Mesenteric fat pad (tissue), 1 donor: Measurements from ENCODE around the gene IL32. TPM values are rescaled to one million over a fixed set of nuclear protein-coding genes. Genes with fewer than 3 reads are reported as not detected.
"Not testable (repeated sequence)": the region's sequence is repeated elsewhere in the genome, so short reads cannot be mapped to it uniquely, and the experiment has no call there.

Experiments
- DNase-seq: peaks from one replicate; pipeline ENCODE4 v3.0.0-alpha.2; 2020; ENCODE audit warnings: low spot score
- total RNA-seq: library from RNA; stranded (reverse); fragmentation: NEBNext Ultra II Directional; extraction: Animal tissue kit (Norgen Biotek cat#: 25700); gene quantifications from one replicate; pipeline ENCODE4 v1.2.1, GENCODE V29; 2021
- donor health status: DM: yes; HTN: yes; CAD: no.

IL32 gene
- total RNA-seq, 1 donor from 2014 or later: 36.0 TPM

GRCh38 chr16:3051009-3051408 is 14.4 kb upstream of the IL32 start:
- no peak for DNase-seq

GRCh38 chr16:3051494-3051893 is 13.9 kb upstream of the IL32 start:
- no peak for DNase-seq

- not testable (repeated sequence) for DNase-seq
These were observed 12.7 kb upstream of the IL32 start for GRCh38 chr16:3052571-3053329.

GRCh38 chr16:3053330-3053710 is 12.1 kb upstream of the IL32 start:
- not testable (repeated sequence) for DNase-seq

GRCh38 chr16:3054965-3055733 is 10.3 kb upstream of the IL32 start:
- DNase-seq: no peak

- DNase-seq: not testable (repeated sequence)
These were observed 9.7 kb upstream of the IL32 start for GRCh38 chr16:3055734-3056115.

DNA sequence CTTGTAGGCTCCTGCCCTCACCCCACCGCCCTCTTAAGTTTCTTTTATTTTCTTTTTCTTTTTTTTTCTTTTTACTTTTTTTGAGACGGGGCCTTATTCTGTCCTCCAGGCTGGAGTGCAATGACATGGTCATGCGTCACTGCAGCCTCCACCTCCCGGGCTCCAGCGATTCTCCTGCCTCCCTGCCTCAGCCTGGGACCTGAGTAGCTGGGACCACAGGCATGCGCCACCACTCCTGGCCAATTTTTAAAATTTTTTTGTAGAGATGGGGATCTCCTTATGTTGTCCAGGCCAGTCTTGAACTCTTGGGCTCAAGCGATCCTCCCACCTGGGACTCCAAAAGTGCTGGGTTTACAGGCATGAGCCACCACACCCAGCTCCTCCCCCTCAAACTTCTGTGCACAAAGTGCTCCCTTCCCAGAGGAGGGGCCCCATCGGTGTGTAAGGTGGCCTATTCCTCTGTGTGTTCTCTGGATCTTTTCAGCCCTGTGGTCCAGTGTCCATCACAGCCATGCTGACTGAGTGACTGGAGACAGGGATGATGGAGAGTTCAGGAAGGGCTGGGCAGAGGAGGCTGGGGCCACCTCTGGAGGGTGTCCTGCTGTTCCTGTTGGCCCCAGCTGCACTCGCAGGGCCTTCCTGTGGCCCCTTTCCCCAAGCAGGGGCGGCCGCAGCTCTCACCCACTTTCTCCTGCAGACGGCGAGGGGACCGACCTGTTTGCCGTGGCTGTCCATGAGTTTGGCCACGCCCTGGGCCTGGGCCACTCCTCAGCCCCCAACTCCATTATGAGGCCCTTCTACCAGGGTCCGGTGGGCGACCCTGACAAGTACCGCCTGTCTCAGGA is 8.9 kb upstream of the IL32 start:
- no peak for DNase-seq

GRCh38 chr16:3057181-3058138 is 8.0 kb upstream of the IL32 start:
- DNase-seq: no peak

GRCh38 chr16:3058139-3059030 is 7.1 kb upstream of the IL32 start:
- no peak for DNase-seq

DNA sequence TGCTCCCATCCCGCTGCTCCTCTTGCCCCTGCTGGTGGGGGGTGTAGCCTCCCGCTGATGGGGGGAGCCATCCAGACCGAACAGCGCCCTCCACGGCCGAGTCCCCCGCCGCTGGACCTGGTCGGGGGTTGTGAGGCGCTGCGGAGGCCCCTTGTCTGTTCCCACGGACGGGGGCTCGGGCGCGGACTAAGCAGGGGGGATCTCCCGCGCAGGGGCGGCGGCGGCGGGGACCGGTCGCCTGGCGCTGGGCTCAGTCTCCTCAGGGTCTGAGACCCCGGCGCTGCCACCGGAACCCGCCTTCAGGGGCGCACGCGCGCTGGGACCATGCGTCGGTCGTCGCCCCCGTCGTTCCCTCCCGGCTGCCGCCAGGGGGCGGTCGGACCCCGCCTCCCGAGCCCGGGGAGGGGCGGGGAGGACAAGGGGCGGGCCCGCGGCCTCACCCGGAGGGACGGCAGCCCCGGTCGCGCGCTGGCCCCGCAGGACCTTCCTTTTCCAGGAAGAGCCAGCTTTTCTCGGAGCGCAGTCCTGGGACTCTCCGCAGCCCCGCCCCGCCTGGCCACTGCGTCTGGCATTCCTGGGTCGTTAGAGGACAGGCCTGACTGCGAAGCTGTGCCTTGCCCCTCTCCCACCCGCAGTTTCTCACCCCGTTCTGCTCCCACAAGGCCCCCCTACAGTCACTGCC is 6.3 kb upstream of the IL32 start:
- peak; percentile 98 for DNase-seq

- no peak for DNase-seq
These were observed 5.7 kb upstream of the IL32 start for GRCh38 chr16:3059723-3060242.

DNA sequence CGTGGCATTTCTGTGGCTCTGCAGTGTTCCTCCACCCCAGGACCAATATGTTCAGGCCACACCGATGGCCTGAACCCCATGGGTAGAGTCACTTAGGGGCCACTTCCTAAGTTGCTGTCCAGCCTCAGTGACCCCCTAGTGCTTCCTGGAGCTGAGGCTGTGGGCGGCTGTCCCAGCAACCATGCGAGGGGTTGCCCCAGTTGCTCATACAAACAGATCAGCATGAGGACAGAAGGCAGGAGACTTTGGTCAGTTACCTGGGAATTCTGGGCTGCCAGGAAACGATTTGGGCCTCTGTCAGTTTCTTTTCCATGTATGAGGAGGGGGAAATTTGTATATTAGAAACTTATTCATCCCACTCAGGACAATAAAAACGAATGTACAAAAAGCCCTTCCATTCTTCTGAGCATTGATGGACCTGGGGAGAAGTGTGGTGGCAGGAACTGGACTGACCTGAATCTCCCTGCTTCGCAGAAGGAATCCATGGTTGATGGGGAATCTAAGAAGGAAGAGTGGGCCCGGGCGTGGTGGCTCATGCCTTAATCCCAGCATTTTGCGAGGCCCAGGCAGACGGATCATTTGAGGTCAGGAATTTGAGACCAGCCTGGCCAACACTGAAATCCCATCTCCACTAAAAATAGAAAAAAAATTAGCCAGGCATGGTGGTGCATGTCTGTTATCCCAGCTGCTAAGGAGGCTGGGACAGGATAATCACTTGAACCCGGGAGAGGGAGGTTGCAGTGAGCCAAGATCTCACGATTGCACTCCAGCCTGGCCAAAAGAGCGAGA is 4.9 kb upstream of the IL32 start:
- DNase-seq: no peak

DNA sequence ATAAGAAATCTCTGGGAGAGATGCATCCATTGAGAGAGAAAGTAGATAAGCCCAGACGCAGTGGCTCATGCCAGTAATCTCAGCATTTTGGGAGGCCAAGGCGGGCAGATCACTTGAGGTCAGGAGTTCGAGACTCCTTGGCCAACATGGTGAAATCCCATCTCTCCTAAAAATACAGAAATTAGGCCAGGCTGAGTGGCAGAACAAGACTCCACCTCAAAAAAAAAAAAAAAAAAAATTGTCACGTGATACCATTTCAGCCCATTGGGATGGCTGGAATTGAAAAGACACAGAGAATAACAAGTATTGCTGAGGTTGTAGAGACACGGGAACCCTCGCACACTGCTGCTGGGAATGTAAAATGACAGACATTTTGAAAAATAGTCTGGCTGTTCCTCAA is 2.9 kb upstream of the IL32 start:
- DNase-seq: no peak

DNA sequence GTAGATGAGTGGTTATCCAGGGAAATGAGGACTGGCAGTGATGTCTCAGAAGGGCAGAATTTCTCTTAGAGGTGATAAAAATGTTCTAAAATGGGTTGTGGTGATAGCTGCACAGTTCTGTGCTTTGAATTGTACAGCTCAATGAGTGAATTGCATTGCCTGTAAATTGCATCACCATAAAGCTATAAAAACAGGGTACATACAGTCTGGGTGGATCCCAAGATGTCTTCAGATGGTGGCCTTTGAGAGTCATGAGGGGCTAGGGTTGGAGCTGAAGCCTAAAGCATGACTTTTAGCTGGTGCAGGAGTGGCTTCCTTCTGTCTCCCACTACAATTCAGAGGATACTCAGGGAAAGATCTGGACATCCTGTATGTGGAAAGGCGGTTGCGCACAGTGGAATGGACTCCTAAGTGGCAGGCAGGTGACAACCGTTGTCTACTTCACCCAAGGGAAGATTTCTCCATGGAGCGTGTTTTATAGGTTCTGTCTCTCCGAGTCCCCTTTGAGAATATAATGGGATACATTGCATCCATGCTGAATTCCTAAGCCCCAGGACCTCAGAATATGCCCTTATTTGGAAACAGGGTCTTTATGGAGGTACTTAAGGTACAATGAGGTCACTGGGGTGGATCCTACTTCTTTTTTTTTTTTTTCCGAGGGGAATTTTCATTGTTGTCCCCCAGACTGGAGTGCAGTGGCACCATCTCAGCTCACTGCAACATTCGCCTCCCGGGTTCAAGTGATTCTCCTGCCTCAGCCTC is 1.6 kb upstream of the IL32 start:
- DNase-seq: no peak

GRCh38 chr16:3065742-3066439 is 451 bp downstream of the IL32 start:
- no peak for DNase-seq

DNA sequence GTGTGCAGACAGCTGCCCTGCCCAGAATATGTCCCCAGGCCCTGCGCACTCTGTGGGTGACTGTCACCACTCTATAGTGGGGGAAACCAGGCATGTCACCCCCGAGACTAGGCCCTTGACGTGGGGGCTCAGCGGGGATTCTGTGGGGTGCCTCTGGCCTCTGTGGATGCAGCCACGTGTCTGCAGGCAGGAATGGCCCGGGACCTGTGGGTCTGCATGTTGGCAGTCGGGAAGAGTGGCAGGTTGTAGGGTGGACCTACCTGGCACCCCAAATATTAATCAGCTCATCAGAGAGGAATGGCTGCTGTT is 954 bp downstream of the IL32 start:
- no peak for DNase-seq

- no peak for DNase-seq
These were observed 3.0 kb downstream of the IL32 start for GRCh38 chr16:3068487-3068886.
